KMS-11 (cell line): ENCODE measurements around the gene UNC93A.

ENCODE experiments used
- H2AFZ ChIP-seq: fragments of 200-600 bp; sonication (generic); 2 replicates; pipeline ENCODE4 v1.6.1; 2016; ENCODE audit warnings: antibody characterized with exemption, mixed run types, low read depth
- H3K27ac ChIP-seq: fragments of 200-600 bp; sonication (generic); 2 replicates; pipeline ENCODE4 v1.6.1; 2016; ENCODE audit warnings: mild to moderate bottlenecking, mixed run types
- H3K27me3 ChIP-seq: fragments of 200-600 bp; sonication (generic); 2 replicates; pipeline ENCODE4 v1.6.1; 2017; ENCODE audit warnings: mild to moderate bottlenecking, low read depth, mixed run types, moderate library complexity; ENCODE audit not compliant: insufficient read depth
- H3K36me3 ChIP-seq: fragments of 200-600 bp; sonication (generic); 2 replicates; pipeline ENCODE4 v1.6.1; 2017; ENCODE audit warnings: mild to moderate bottlenecking, mixed run types; ENCODE audit not compliant: insufficient read depth
- H3K4me1 ChIP-seq: fragments of 200-600 bp; sonication (generic); 2 replicates; pipeline ENCODE4 v1.6.1; 2016; ENCODE audit warnings: mild to moderate bottlenecking, low read depth, mixed run types; ENCODE audit not compliant: poor library complexity, severe bottlenecking
- H3K4me2 ChIP-seq: fragments of 200-600 bp; sonication (generic); 2 replicates; pipeline ENCODE4 v1.7.0; 2016; ENCODE audit warnings: mild to moderate bottlenecking, mixed run types
- H3K4me3 ChIP-seq: fragments of 200-600 bp; sonication (generic); IDR thresholded peaks from 2 replicates; pipeline ENCODE4 v1.6.1; 2017; ENCODE audit warnings: low read depth, low read length, mixed read lengths; ENCODE audit not compliant: insufficient read depth
- H3K79me2 ChIP-seq: fragments of 200-600 bp; sonication (generic); 2 replicates; pipeline ENCODE4 v1.6.1; 2016; ENCODE audit warnings: low read depth, mixed run types; ENCODE audit not compliant: insufficient read depth
- H3K9ac ChIP-seq: fragments of 200-600 bp; sonication (generic); 2 replicates; pipeline ENCODE4 v1.6.1; 2016; ENCODE audit warnings: mild to moderate bottlenecking, mixed run types
- H4K20me1 ChIP-seq: fragments of 200-600 bp; sonication (generic); 2 replicates; pipeline ENCODE4 v1.6.1; 2016; ENCODE audit warnings: mild to moderate bottlenecking, mixed run types; ENCODE audit not compliant: insufficient read depth
- CTCF ChIP-seq: fragments of 200-600 bp; sonication (generic); conservative IDR thresholded peaks from 2 replicates; pipeline ENCODE4 v1.6.1; 2017; ENCODE audit warnings: low read depth, mild to moderate bottlenecking, antibody characterized with exemption, low read length, moderate library complexity, mixed read lengths

The UNC93A gene

GRCh38 chr6:167347226-167347625 is 56.1 kb downstream of the UNC93A start:
- no peak overlapping the region for H3K9ac ChIP-seq
- H3K27me3 ChIP-seq: no peaks in the 10 kb centered on the region
- no peak overlapping the region for H3K4me2 ChIP-seq
- H3K4me1 ChIP-seq: peaks cover 32% of the 10 kb centered on the region
- no peaks in the 10 kb centered on the region for H3K36me3 ChIP-seq
- H3K4me3 ChIP-seq: no peak overlapping the region
- H3K27ac ChIP-seq: no peak overlapping the region
- no peak for TF ChIP-seq CTCF
- H2AFZ ChIP-seq: no peak overlapping the region
- H3K79me2 ChIP-seq: no peaks in the 10 kb centered on the region
- no peaks in the 10 kb centered on the region for H4K20me1 ChIP-seq

GRCh38 chr6:167349631-167350274 is 58.6 kb downstream of the UNC93A start:
- Histone ChIP-seq H3K27me3 (no peaks in the 10 kb centered on the region), H3K4me2 (peak overlapping the region; percentile 67), H3K79me2 (no peaks in the 10 kb centered on the region), H4K20me1 (no peaks in the 10 kb centered on the region), H3K9ac (peak overlapping the region; percentile 92; the same call in 1 of the 2 replicates), H3K36me3 (no peaks in the 10 kb centered on the region), H2AFZ (peak overlapping the region; percentile 48; the same call in 1 of the 2 replicates), H3K4me3 (no peak overlapping the region), H3K27ac (no peak overlapping the region), H3K4me1 (peaks cover 13% of the 10 kb centered on the region)
- TF ChIP-seq CTCF: no peak

- peak overlapping the region; percentile 67 for H3K4me2 ChIP-seq
- H3K4me3 ChIP-seq: no peak overlapping the region
- H3K4me1 ChIP-seq: peaks cover 13% of the 10 kb centered on the region
- no peaks in the 10 kb centered on the region for H3K36me3 ChIP-seq
- no peaks in the 10 kb centered on the region for H3K79me2 ChIP-seq
- H2AFZ ChIP-seq: peak overlapping the region; percentile 48; the same call in 1 of the 2 replicates
- peak overlapping the region; percentile 84; the same call in 1 of the 2 replicates for H3K27ac ChIP-seq
- peak overlapping the region; percentile 92; the same call in 1 of the 2 replicates for H3K9ac ChIP-seq
- H3K27me3 ChIP-seq: no peaks in the 10 kb centered on the region
- TF ChIP-seq CTCF: no peak
- no peaks in the 10 kb centered on the region for H4K20me1 ChIP-seq
Measured at GRCh38 chr6:167350275-167350696, 59.2 kb downstream of the UNC93A start.

- Histone ChIP-seq H3K4me2 (peak overlapping the region; percentile 83), H3K27ac (peak overlapping the region; percentile 84), H3K9ac (peak overlapping the region; percentile 92), H3K79me2 (no peaks in the 10 kb centered on the region), H3K4me3 (no peak overlapping the region), H4K20me1 (no peaks in the 10 kb centered on the region), H2AFZ (peak overlapping the region; percentile 48; the same call in 1 of the 2 replicates), H3K36me3 (no peaks in the 10 kb centered on the region), H3K4me1 (peaks cover 13% of the 10 kb centered on the region), H3K27me3 (no peaks in the 10 kb centered on the region)
- peak; percentile 86 for TF ChIP-seq CTCF
Measured at GRCh38 chr6:167350731-167351655, 59.9 kb downstream of the UNC93A start.
